Common myeloid progenitor, CD34-positive (primary cell): Measurements from ENCODE around the gene MROH8.

Experiments
- CTCF ChIA-PET: fragments of 350-600 bp; sonication (Branson Sonifier 250); formaldehyde crosslinking; loops from one replicate; lab custom pipeline; 2021; ENCODE audit warnings: antibody characterized with exemption; lab: Charles Lee
- POLR2A ChIA-PET: fragments of 350-600 bp; sonication (Branson Sonifier 250); formaldehyde crosslinking; loops from one replicate; lab custom pipeline; 2021; ENCODE audit warnings: antibody characterized with exemption; lab: Charles Lee
- DNase-seq, 3 donors: peaks; one replicate each; pipeline versions ENCODE4 v3.0.0 to v3.0.0-alpha.2; 2013
- H3K27ac ChIP-seq, 2 experiments: 1 replicate in 1 of 2; 2 replicates in 1 of 2; pipeline ENCODE4 v1.7.0; 2013; ENCODE audit warnings: inconsistent platforms in 2 of 2, low read length in 2 of 2, mild to moderate bottlenecking in 2 of 2, low read depth in 1 of 2, moderate library complexity in 1 of 2; ENCODE audit not compliant: severe bottlenecking in 2 of 2, insufficient read depth in 1 of 2, poor library complexity in 1 of 2
- H3K27me3 ChIP-seq, 5 experiments: replicated peaks in 2 of 5; 1 replicate in 3 of 5; 2 replicates in 2 of 5; pipeline versions ENCODE4 v1.6.1 to v1.7.0; 2013; ENCODE audit warnings: low read length in 4 of 5, mild to moderate bottlenecking in 2 of 5, moderate library complexity in 2 of 5, inconsistent platforms in 1 of 5; ENCODE audit not compliant: insufficient read depth in 5 of 5, control insufficient read depth in 4 of 5
- H3K36me3 ChIP-seq, 4 experiments: 1 replicate in 2 of 4; 2 replicates in 2 of 4; pipeline versions ENCODE4 v1.6.1 to v1.7.0; 2013; ENCODE audit warnings: low read length in 3 of 4, control low read depth in 1 of 4, mild to moderate bottlenecking in 1 of 4; ENCODE audit not compliant: control insufficient read depth in 4 of 4, insufficient read depth in 4 of 4
- H3K4me1 ChIP-seq, 4 experiments: 1 replicate in 3 of 4; 2 replicates in 1 of 4; pipeline versions ENCODE4 v1.6.1 to v1.7.1; 2013; ENCODE audit warnings: low read length in 3 of 4, mild to moderate bottlenecking in 3 of 4, control low read depth in 1 of 4, inconsistent platforms in 1 of 4, moderate library complexity in 1 of 4; ENCODE audit not compliant: control insufficient read depth in 4 of 4, insufficient read depth in 4 of 4; ENCODE audit errors: control extremely low read depth in 1 of 4
- H3K4me3 ChIP-seq, 7 experiments: 1 replicate in 4 of 7; 2 replicates in 3 of 7; pipeline versions ENCODE4 v1.5.1 to v1.7.0; 2013; ENCODE audit warnings: mild to moderate bottlenecking in 7 of 7, low read length in 6 of 7, moderate library complexity in 6 of 7, inconsistent platforms in 2 of 7, low read depth in 2 of 7, control low read depth in 1 of 7; ENCODE audit not compliant: insufficient read depth in 4 of 7, control insufficient read depth in 1 of 7; ENCODE audit errors: extremely low read depth in 1 of 7
- H3K9me3 ChIP-seq, 5 experiments: 1 replicate in 4 of 5; 2 replicates in 1 of 5; pipeline versions ENCODE4 v1.6.1 to v1.7.1; 2013; ENCODE audit warnings: low read length in 4 of 5, mild to moderate bottlenecking in 2 of 5, inconsistent platforms in 1 of 5, low read depth in 1 of 5, moderate library complexity in 1 of 5; ENCODE audit not compliant: control insufficient read depth in 4 of 5, insufficient read depth in 2 of 5; ENCODE audit errors: control extremely low read depth in 1 of 5
- WGBS: methylation state at CpG from one replicate; pipeline ENCODE4 v1.1.5; 2013; ENCODE audit not compliant: insufficient coverage; 5-methylcytosine and 5-hydroxymethylcytosine counted together

Gene MROH8

DNA sequence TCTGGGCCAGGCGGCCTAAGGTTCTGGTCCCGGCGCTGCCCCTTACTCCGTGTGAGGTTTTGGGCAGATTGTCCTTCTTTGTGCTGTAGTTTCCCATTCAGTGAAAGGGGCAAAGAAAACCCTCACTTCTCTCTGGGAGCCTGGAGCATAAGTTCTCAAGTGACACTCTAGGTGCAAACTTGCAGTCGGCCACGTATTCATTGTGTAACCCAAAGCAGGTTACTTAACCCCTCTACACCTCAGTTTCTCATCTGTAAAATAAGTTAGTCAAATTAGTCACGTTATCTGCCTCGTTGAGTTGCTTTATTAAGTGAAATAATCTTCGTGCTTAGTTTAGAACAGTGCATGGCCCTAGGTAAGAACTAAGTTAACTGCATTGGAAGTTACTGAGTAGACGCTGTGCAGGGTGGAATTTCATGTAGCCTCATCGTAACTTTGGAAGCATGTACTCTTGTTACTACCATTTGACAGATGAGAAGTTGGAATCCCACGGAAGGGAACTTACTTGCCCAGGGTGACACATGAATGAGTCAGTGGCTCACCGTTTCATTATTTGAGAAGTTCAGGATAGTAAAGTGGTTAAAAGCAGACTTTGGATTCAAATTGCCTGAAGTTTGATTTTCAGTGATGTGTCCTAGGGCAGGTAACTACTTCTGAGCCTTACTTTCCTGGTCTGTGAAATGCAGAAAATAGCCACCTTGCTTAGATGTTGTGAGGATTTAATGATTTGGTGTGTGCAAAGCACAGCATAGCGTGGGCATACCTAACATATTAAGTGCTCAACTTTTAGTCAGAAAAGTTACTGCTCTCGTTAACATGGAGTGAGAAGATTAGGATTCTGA, 556 bp upstream of the MROH8 start:
- H3K9me3 ChIP-seq, result no peaks in the 10 kb centered on the region
- H3K36me3 ChIP-seq, result peaks cover 3 to 25% (median 8%) of the 10 kb centered on the region in 4 experiments
- H3K27me3 ChIP-seq, result no peaks in the 10 kb centered on the region
- CTCF ChIA-PET, result interaction anchor here (1.1 to 3.8 kb wide), 2 partner anchors 13 to 23 kb away, joined by 3 to 58 read pairs; no protein-coding TSS in a partner anchor
- H3K4me1 ChIP-seq, result peaks cover 8 to 22% (median 14%) of the 10 kb centered on the region in 4 experiments
- H3K4me3 ChIP-seq, result peak overlapping the region; percentile 81 to 98 (median 95)
- DNase-seq, result peak in 1 of 3 donors; percentile 20
- WGBS, result 8% methylated on average over 11 of the region's 15 CpGs
- POLR2A ChIA-PET, result interaction anchor here (1.4 to 1.8 kb wide), 2 partner anchors 10 to 15 kb away, joined by 3 to 7 read pairs; no protein-coding TSS in a partner anchor
- peak overlapping the region; percentile 95 to 99 for H3K27ac ChIP-seq

GRCh38 chr20:37172836-37173235, 6.5 kb downstream of the MROH8 start:
- ChIA-PET POLR2A (no interaction called here), CTCF (interaction anchor here (2.1 kb wide), 1 partner anchor 18 kb away, joined by 5 read pairs; no protein-coding TSS in a partner anchor)
- Histone ChIP-seq H3K27me3 (no peaks in the 10 kb centered on the region), H3K9me3 (no peaks in the 10 kb centered on the region), H3K4me3 (no peak overlapping the region), H3K27ac (no peak overlapping the region), H3K4me1 (peaks cover 0 to 7% (median 3%) of the 10 kb centered on the region in 4 experiments), H3K36me3 (no peaks in the 10 kb centered on the region)
- DNase-seq, result no peak
- WGBS, result 96% methylated on average over 4 of the region's 4 CpGs

DNA sequence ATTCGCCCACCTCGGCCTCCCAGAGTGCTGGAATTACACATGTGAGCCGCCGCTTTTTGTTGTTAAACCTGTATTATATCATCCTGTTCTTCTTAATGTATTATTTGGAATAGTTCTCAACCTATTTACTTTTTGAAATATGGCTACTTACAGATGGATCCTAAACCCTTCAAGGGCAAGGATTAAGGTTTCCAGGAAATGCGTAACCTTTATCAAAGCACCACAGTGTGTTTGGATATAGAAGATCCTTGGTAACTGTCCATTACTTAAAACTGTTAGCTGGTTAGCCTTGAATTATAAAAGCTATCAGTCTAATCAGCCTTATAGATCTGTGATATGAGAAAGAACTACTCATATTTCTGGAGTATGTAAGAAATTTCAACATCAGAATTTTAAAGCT, 12.5 kb downstream of the MROH8 start:
- H3K4me1 ChIP-seq, result no peaks in the 10 kb centered on the region
- no CpG with 5 or more reads among the region's 5 CpGs for WGBS
- no peak overlapping the region for H3K27ac ChIP-seq
- no peaks in the 10 kb centered on the region for H3K36me3 ChIP-seq
- H3K27me3 ChIP-seq, result peaks cover 0 to 2% (median 0%) of the 10 kb centered on the region in 5 experiments
- ChIA-PET CTCF (interaction anchor here (1.1 kb wide), 1 partner anchor 10 kb away, joined by 3 read pairs; no protein-coding TSS in a partner anchor), POLR2A (interaction anchor here (0.7 kb wide), 1 partner anchor 45 kb away, joined by 3 read pairs; no protein-coding TSS in a partner anchor)
- H3K9me3 ChIP-seq, result no peaks in the 10 kb centered on the region
- H3K4me3 ChIP-seq, result no peak overlapping the region
- DNase-seq, result no peak

- ChIA-PET POLR2A (no interaction called here), CTCF (interaction anchor here (1.2 kb wide), 1 partner anchor 27 kb away, joined by 3 read pairs; no protein-coding TSS in a partner anchor)
- Histone ChIP-seq H3K36me3 (no peaks in the 10 kb centered on the region), H3K9me3 (no peaks in the 10 kb centered on the region), H3K27ac (no peak overlapping the region), H3K27me3 (peaks cover 0 to 2% (median 0%) of the 10 kb centered on the region in 5 experiments), H3K4me1 (no peaks in the 10 kb centered on the region), H3K4me3 (no peak overlapping the region)
- no peak for DNase-seq
- no CpG with 5 or more reads among the region's 1 CpG for WGBS
These were observed 14.3 kb downstream of the MROH8 start for GRCh38 chr20:37165031-37165430.

- H3K4me3 ChIP-seq, result no peak overlapping the region
- WGBS, result 96% methylated on average over 3 of the region's 4 CpGs
- no peaks in the 10 kb centered on the region for H3K36me3 ChIP-seq
- no peak for DNase-seq
- H3K9me3 ChIP-seq, result no peaks in the 10 kb centered on the region
- ChIA-PET POLR2A (no interaction called here), CTCF (interaction anchor here (0.6 kb wide), 1 partner anchor 525 kb away, joined by 3 read pairs; no protein-coding TSS in a partner anchor)
- no peaks in the 10 kb centered on the region for H3K4me1 ChIP-seq
- H3K27ac ChIP-seq, result no peak overlapping the region
- H3K27me3 ChIP-seq, result peaks cover 0 to 2% (median 0%) of the 10 kb centered on the region in 5 experiments
These were observed 15.4 kb downstream of the MROH8 start for GRCh38 chr20:37163832-37164554.

DNA sequence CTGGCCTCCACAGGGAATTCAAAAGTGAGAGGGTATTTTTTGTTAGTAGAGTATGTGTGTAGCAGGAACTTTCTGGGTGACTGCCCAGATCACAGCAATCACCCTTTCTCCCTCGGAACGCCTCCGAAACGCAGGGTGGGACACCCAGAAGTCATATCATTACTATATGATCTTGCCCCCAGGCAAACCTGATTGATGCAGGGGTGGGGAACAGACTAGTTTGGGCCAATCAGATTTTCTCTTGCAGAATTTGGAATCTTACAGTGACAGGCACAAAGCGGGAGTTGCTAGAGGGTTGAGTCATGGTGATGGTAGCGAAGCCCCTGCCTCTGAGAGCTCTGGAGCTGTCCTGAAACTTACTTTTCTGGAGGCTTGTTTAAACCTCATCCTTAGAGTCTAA, 16.7 kb downstream of the MROH8 start:
- WGBS, result 100% methylated on average over 2 of the region's 6 CpGs
- DNase-seq, result no peak
- H3K27me3 ChIP-seq, result peaks cover 0 to 2% (median 0%) of the 10 kb centered on the region in 5 experiments
- POLR2A ChIA-PET, result no interaction called here
- no peak overlapping the region for H3K27ac ChIP-seq
- H3K36me3 ChIP-seq, result no peaks in the 10 kb centered on the region
- H3K4me1 ChIP-seq, result no peaks in the 10 kb centered on the region
- CTCF ChIA-PET, result no interaction called here
- H3K9me3 ChIP-seq, result no peaks in the 10 kb centered on the region
- no peak overlapping the region for H3K4me3 ChIP-seq
